ENCODE measurements around the gene PROK1.
A peak's percentile ranks its signal among the peaks of the same experiment; 100 is the strongest.
"Not testable (repeated sequence)": the region's sequence is repeated elsewhere in the genome, so short reads cannot be mapped to it uniquely, and the experiment has no call there.

The PROK1 gene

GRCh38 chr1:110434946-110435345, 16.0 kb upstream of the PROK1 start:
- no peak for DNase-seq

- DNase-seq: no peak
Measured at GRCh38 chr1:110436635-110437034, 14.3 kb upstream of the PROK1 start.

- not testable (repeated sequence) for DNase-seq
Measured at GRCh38 chr1:110437645-110438299, 13.2 kb upstream of the PROK1 start.

GRCh38 chr1:110438893-110439292, 12.1 kb upstream of the PROK1 start:
- no peak for DNase-seq

GRCh38 chr1:110439873-110440272, 11.1 kb upstream of the PROK1 start:
- not testable (repeated sequence) for DNase-seq

GRCh38 chr1:110440877-110441276, 10.1 kb upstream of the PROK1 start:
- DNase-seq: no peak

GRCh38 chr1:110441888-110442287, 9.1 kb upstream of the PROK1 start:
- DNase-seq: no peak

GRCh38 chr1:110443451-110443850, 7.5 kb upstream of the PROK1 start:
- no peak for DNase-seq

- no peak for DNase-seq
Measured at GRCh38 chr1:110444561-110444960, 6.4 kb upstream of the PROK1 start.

GRCh38 chr1:110449661-110450651, 993 bp upstream of the PROK1 start:
- DNase-seq: no peak

GRCh38 chr1:110452330-110452729, 1.4 kb downstream of the PROK1 start:
- no peak for DNase-seq

- DNase-seq: no peak
Measured at GRCh38 chr1:110453829-110454228, 2.9 kb downstream of the PROK1 start.

- no peak for DNase-seq
Measured at GRCh38 chr1:110454328-110454727, 3.4 kb downstream of the PROK1 start.

GRCh38 chr1:110455151-110455550, 4.2 kb downstream of the PROK1 start:
- no peak for DNase-seq

GRCh38 chr1:110457206-110457605, 6.3 kb downstream of the PROK1 start:
- DNase-seq: no peak

- peak; percentile 26 for DNase-seq
Measured at GRCh38 chr1:110460253-110461220, 9.6 kb downstream of the PROK1 start.

GRCh38 chr1:110462093-110462492, 11.1 kb downstream of the PROK1 start:
- no peak for DNase-seq

GRCh38 chr1:110462964-110463363, 12.0 kb downstream of the PROK1 start:
- no peak for DNase-seq

GRCh38 chr1:110463725-110464124, 12.8 kb downstream of the PROK1 start:
- DNase-seq: no peak

GRCh38 chr1:110464340-110464739, 13.4 kb downstream of the PROK1 start:
- no peak for DNase-seq

GRCh38 chr1:110465038-110465813, 14.3 kb downstream of the PROK1 start:
- no peak for DNase-seq

GRCh38 chr1:110465814-110466380, 14.9 kb downstream of the PROK1 start:
- DNase-seq: no peak

Data from NCI-H1048 (cell line).